ENCODE measurements around the gene ADCY10.
"Not testable (repeated sequence)": the region's sequence is repeated elsewhere in the genome, so short reads cannot be mapped to it uniquely, and the experiment has no call there.

ADCY10 gene

DNA sequence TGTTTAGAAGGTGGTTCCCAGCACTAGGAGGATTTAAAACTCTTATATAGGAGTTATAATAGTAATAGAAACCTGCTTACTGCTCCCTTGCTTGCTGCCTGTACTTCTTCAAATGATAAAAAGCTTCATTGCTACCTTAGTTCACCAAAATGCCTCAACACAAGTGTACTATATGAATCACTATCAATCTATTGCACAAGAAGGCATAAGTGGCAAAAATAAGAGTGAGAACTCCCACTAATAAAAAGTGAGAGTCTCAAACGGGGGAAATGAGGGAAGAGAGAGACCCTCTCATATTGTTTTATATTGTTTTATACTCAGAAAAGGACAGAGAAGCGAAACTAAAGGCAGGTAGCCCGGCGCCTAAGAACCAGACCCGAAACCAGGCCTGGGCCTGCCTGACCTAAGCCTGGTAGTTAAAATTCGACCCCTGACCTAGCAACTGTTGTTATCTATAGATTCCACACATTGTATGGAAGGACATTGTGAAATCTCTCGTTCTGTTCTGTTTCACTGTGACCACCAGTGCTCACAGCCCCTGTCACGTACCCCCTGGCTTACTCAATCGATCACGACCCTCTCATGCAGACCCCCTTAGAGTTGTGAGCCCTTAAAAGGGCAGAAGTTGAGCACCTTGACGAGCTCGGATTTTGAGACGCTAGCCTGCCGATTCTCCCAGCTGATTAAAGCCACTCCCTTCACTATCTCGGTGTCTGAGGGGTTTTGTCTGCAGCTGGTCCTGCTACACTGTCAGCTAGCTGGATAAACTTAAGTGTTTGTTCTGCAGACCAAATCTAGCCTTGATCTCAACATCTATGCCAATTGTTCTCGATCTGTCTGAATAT lies 44.6 kb downstream of the ADCY10 start:
- peak overlapping the region; percentile 28 for H3K18ac ChIP-seq (ENCODE audit: low read length)
- not testable (repeated sequence) for H2AK5ac ChIP-seq (ENCODE audit: low read length); H3K4me2 ChIP-seq (ENCODE audit: low read length); H2BK5ac ChIP-seq (ENCODE audit: low read length); H2BK15ac ChIP-seq (replicated peaks; ENCODE audit: low read depth); H3K27me3 ChIP-seq (ENCODE audit: insufficient read depth, low read length, poor library complexity); H3K56ac ChIP-seq (ENCODE audit: low read length); H3K79me1 ChIP-seq (ENCODE audit: low read length); H3K27ac ChIP-seq (ENCODE audit: low read depth, low read length); H2BK120ac ChIP-seq (ENCODE audit: low read depth, low read length); H3K23ac ChIP-seq (ENCODE audit: low read length); H3K9ac ChIP-seq (ENCODE audit: low read length); H3K36me3 ChIP-seq (ENCODE audit: control insufficient read depth, insufficient read depth, low read length); H3K79me2 ChIP-seq (ENCODE audit: control insufficient read depth, insufficient read depth, low read length); H4K5ac ChIP-seq (ENCODE audit: low read length); H3K4me3 ChIP-seq (ENCODE audit: low read length); H3K4me1 ChIP-seq (ENCODE audit: control insufficient read depth, low read depth, low read length); H4K8ac ChIP-seq (ENCODE audit: low read depth, low read length)
- no CpG with 5 or more reads among the region's 16 CpGs for WGBS (ENCODE audit: extremely low coverage, insufficient coverage, low lambda C conversion rate)
- H3K4ac ChIP-seq (ENCODE audit: low read depth, low read length) = peak overlapping the region; percentile 36
- peak; percentile 73 for DNase-seq

DNA sequence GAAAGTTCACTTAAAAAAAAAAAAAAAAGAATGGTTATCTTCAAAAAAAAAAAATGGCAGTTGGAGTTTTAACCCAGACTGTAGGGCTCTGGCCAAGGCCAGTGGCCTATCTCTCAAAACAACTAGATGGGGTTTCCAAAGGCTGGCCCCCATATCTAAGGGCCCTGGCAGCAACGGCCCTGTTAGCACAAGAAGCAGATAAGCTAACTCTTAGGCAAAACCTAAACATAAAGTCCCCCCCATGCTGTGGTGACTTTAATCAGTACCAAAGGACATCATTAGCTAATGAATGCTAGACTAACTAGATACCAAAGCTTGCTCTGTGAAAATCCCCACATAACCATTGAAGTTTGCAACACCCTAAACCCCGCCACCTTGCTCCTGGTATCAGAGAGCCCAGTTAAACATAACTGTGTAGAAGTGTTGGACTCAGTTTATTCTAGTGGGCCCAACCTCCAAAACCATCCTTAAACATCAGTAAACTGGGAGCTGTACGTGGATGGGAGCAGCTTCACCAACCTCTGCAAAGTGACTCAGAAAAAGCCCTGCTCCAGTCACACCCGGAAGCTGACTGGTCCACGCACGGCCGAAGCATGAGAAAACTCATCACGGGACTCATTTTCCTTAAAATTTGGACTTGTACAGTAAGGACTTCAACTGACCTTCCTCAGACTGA lies 47.1 kb downstream of the ADCY10 start:
- not testable (repeated sequence) for H3K27ac ChIP-seq (ENCODE audit: low read depth, low read length); DNase-seq; H3K4me2 ChIP-seq (ENCODE audit: low read length); H2AK5ac ChIP-seq (ENCODE audit: low read length); H3K23ac ChIP-seq (ENCODE audit: low read length); H3K4ac ChIP-seq (ENCODE audit: low read depth, low read length); H2BK15ac ChIP-seq (replicated peaks; ENCODE audit: low read depth); H3K79me1 ChIP-seq (ENCODE audit: low read length); H3K18ac ChIP-seq (ENCODE audit: low read length); H3K4me1 ChIP-seq (ENCODE audit: control insufficient read depth, low read depth, low read length); H3K9ac ChIP-seq (ENCODE audit: low read length); H3K36me3 ChIP-seq (ENCODE audit: control insufficient read depth, insufficient read depth, low read length); H3K4me3 ChIP-seq (ENCODE audit: low read length); H2BK120ac ChIP-seq (ENCODE audit: low read depth, low read length); H3K27me3 ChIP-seq (ENCODE audit: insufficient read depth, low read length, poor library complexity); H3K79me2 ChIP-seq (ENCODE audit: control insufficient read depth, insufficient read depth, low read length); H4K8ac ChIP-seq (ENCODE audit: low read depth, low read length); H2BK5ac ChIP-seq (ENCODE audit: low read length); H3K56ac ChIP-seq (ENCODE audit: low read length); H4K5ac ChIP-seq (ENCODE audit: low read length)
- no CpG with 5 or more reads among the region's 8 CpGs for WGBS (ENCODE audit: extremely low coverage, insufficient coverage, low lambda C conversion rate)

DNA sequence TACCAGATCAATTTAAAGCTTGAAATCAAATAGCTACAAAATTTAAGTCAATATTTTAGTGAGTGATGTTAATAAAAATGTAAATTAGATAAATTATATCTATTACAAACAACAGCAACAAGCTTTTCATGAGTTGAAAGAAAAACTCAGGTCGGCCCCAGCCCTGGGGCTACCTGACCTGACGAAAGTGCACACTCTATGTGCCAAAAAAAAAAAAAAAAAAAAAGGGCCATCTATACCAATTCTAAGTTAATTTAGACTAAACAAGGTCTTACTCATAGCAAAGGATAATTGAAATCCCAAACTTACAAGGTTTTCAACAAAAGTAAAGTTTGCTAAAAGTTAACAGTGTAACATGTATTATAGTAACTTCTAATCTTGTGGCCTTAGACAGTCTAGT lies 47.6 kb downstream of the ADCY10 start:
- not testable (repeated sequence) for H3K4me2 ChIP-seq (ENCODE audit: low read length); H3K56ac ChIP-seq (ENCODE audit: low read length); H2BK120ac ChIP-seq (ENCODE audit: low read depth, low read length); H2BK15ac ChIP-seq (replicated peaks; ENCODE audit: low read depth); H3K27me3 ChIP-seq (ENCODE audit: insufficient read depth, low read length, poor library complexity); H3K18ac ChIP-seq (ENCODE audit: low read length); H3K4ac ChIP-seq (ENCODE audit: low read depth, low read length); DNase-seq; H2AK5ac ChIP-seq (ENCODE audit: low read length); H3K23ac ChIP-seq (ENCODE audit: low read length); H3K4me1 ChIP-seq (ENCODE audit: control insufficient read depth, low read depth, low read length); H3K79me1 ChIP-seq (ENCODE audit: low read length); H4K5ac ChIP-seq (ENCODE audit: low read length); H3K4me3 ChIP-seq (ENCODE audit: low read length); H2BK5ac ChIP-seq (ENCODE audit: low read length); H3K9ac ChIP-seq (ENCODE audit: low read length); H3K36me3 ChIP-seq (ENCODE audit: control insufficient read depth, insufficient read depth, low read length); H3K79me2 ChIP-seq (ENCODE audit: control insufficient read depth, insufficient read depth, low read length); H4K8ac ChIP-seq (ENCODE audit: low read depth, low read length); H3K27ac ChIP-seq (ENCODE audit: low read depth, low read length)
- no CpG with 5 or more reads among the region's 2 CpGs for WGBS (ENCODE audit: extremely low coverage, insufficient coverage, low lambda C conversion rate)

DNA sequence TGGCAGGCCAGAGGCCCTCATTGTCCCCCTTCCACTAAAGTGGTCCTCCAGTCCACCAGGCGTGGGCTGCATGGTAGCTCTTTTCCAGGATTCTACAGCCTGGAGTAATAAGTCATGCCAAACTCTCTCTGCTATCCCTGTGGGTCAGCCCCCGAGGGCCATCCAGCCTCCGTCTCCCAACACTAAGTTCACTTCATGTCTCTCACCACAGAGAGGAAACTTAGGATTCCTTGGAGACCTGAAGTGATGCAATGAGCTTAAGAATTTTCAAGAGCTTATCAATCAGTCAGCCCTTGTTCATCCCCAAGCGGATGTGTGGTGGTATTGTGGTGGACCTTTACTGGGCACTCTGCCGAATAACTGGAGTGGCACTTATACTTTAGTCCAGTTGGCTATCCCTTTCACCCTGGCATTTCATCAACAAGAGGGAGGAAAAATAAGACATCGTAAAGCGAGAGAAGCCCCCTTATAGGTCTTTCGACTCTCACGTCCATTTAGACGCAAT lies 48.1 kb downstream of the ADCY10 start:
- H3K56ac ChIP-seq (ENCODE audit: low read length); DNase-seq; H3K9ac ChIP-seq (ENCODE audit: low read length); H2BK120ac ChIP-seq (ENCODE audit: low read depth, low read length); H3K27ac ChIP-seq (ENCODE audit: low read depth, low read length); H3K4me1 ChIP-seq (ENCODE audit: control insufficient read depth, low read depth, low read length); H2BK15ac ChIP-seq (replicated peaks; ENCODE audit: low read depth); H2BK5ac ChIP-seq (ENCODE audit: low read length); H3K4ac ChIP-seq (ENCODE audit: low read depth, low read length); H3K79me2 ChIP-seq (ENCODE audit: control insufficient read depth, insufficient read depth, low read length); H3K18ac ChIP-seq (ENCODE audit: low read length); H3K79me1 ChIP-seq (ENCODE audit: low read length); H3K23ac ChIP-seq (ENCODE audit: low read length); H4K8ac ChIP-seq (ENCODE audit: low read depth, low read length); H4K5ac ChIP-seq (ENCODE audit: low read length); H3K36me3 ChIP-seq (ENCODE audit: control insufficient read depth, insufficient read depth, low read length); H3K27me3 ChIP-seq (ENCODE audit: insufficient read depth, low read length, poor library complexity); H2AK5ac ChIP-seq (ENCODE audit: low read length); H3K4me2 ChIP-seq (ENCODE audit: low read length); H3K4me3 ChIP-seq (ENCODE audit: low read length): not testable (repeated sequence)
- no CpG with 5 or more reads among the region's 10 CpGs for WGBS (ENCODE audit: extremely low coverage, insufficient coverage, low lambda C conversion rate)

- not testable (repeated sequence) for H3K4me1 ChIP-seq (ENCODE audit: control insufficient read depth, low read depth, low read length); H3K79me1 ChIP-seq (ENCODE audit: low read length); H3K4me3 ChIP-seq (ENCODE audit: low read length); H3K27ac ChIP-seq (ENCODE audit: low read depth, low read length); H2BK15ac ChIP-seq (replicated peaks; ENCODE audit: low read depth); H3K18ac ChIP-seq (ENCODE audit: low read length); H4K8ac ChIP-seq (ENCODE audit: low read depth, low read length); H3K27me3 ChIP-seq (ENCODE audit: insufficient read depth, low read length, poor library complexity); DNase-seq; H2BK5ac ChIP-seq (ENCODE audit: low read length); H3K56ac ChIP-seq (ENCODE audit: low read length); H3K4ac ChIP-seq (ENCODE audit: low read depth, low read length); H2BK120ac ChIP-seq (ENCODE audit: low read depth, low read length); H3K36me3 ChIP-seq (ENCODE audit: control insufficient read depth, insufficient read depth, low read length); H2AK5ac ChIP-seq (ENCODE audit: low read length); H3K23ac ChIP-seq (ENCODE audit: low read length); H3K9ac ChIP-seq (ENCODE audit: low read length); H4K5ac ChIP-seq (ENCODE audit: low read length); H3K79me2 ChIP-seq (ENCODE audit: control insufficient read depth, insufficient read depth, low read length); H3K4me2 ChIP-seq (ENCODE audit: low read length)
Observed at GRCh38 chr1:167865193-167865592, 48.7 kb downstream of the ADCY10 start.
